IMR-90 (cell line): ENCODE data around the gene ALPP. TPM values are rescaled to one million over a fixed set of nuclear protein-coding genes. Genes with fewer than 3 reads are reported as not detected.
A peak's percentile ranks its signal among the peaks of the same experiment; 100 is the strongest.

Experiments
- ATAC-seq: fragments of 200-7000 bp; cut with Tn5 transposase; 2 replicates; pipeline ENCODE4 v1.9.1; 2020; ENCODE audit warnings: low read depth, mild to moderate bottlenecking, moderate library complexity
- BruUV-seq: library from RNA; stranded (reverse); fragments of 400-500 nt; replicated peaks from 2 replicates; lab custom pipeline; 2021; lab: Mats Ljungman, UMichigan
- CTCF ChIA-PET: fragments of 300-600 bp; formaldehyde crosslinking; extraction: SDS; loops from one replicate; lab custom pipeline; 2021; ENCODE audit warnings: antibody characterized with exemption; lab: Yijun Ruan, JAX
- POLR2A ChIA-PET: fragments of 300-600 bp; sonication (Branson Sonifier 250); formaldehyde crosslinking; loops from one replicate; lab custom pipeline; 2022; ENCODE audit warnings: antibody characterized with exemption; ENCODE audit not compliant: unreplicated experiment; lab: Charles Lee
- DNase-seq: peaks from one replicate; pipeline ENCODE4 v3.0.0; 2013
- H2AFZ ChIP-seq: replicated peaks from 2 replicates; pipeline ENCODE3; 2013; ENCODE audit warnings: low read length, mild to moderate bottlenecking; ENCODE audit not compliant: poor library complexity
- H2AK5ac ChIP-seq: 2 replicates; pipeline ENCODE4 v1.6.1; 2013; ENCODE audit warnings: low read depth, low read length, inconsistent platforms
- H2AK9ac ChIP-seq: replicated peaks from 2 replicates; pipeline ENCODE3; 2013; ENCODE audit warnings: mild to moderate bottlenecking, low read depth, low read length, moderate library complexity; ENCODE audit not compliant: poor library complexity
- H2BK120ac ChIP-seq: 2 replicates; pipeline ENCODE4 v1.6.1; 2013; ENCODE audit warnings: low read depth, low read length, inconsistent platforms
- H2BK15ac ChIP-seq: 3 replicates; pipeline ENCODE4 v1.6.1; 2013; ENCODE audit warnings: low read depth, low read length, inconsistent platforms
- H2BK20ac ChIP-seq: 2 replicates; pipeline ENCODE4 v1.6.1; 2013; ENCODE audit warnings: low read depth, mild to moderate bottlenecking, inconsistent platforms, low read length, moderate library complexity
- H2BK5ac ChIP-seq: 2 replicates; pipeline ENCODE4 v1.6.1; 2013; ENCODE audit warnings: mild to moderate bottlenecking, low read depth, low read length, inconsistent platforms; ENCODE audit not compliant: poor library complexity, severe bottlenecking
- H3K14ac ChIP-seq: replicated peaks from 2 replicates; pipeline ENCODE4 v1.6.1; 2013; ENCODE audit warnings: low read depth, low read length, inconsistent platforms
- H3K18ac ChIP-seq: 2 replicates; pipeline ENCODE4 v1.6.1; 2013; ENCODE audit warnings: low read depth, low read length, control low read depth
- H3K23ac ChIP-seq: 2 replicates; pipeline ENCODE4 v1.6.1; 2013; ENCODE audit warnings: low read depth, low read length, inconsistent platforms
- H3K27ac ChIP-seq: 2 replicates; pipeline ENCODE4 v1.5.1; 2013; ENCODE audit warnings: mild to moderate bottlenecking, control low read depth, low read length; ENCODE audit not compliant: insufficient read depth
- H3K27me3 ChIP-seq: 2 replicates; pipeline ENCODE4 v1.6.1; 2013; ENCODE audit warnings: low read length; ENCODE audit not compliant: control insufficient read depth, insufficient read depth
- H3K36me3 ChIP-seq: 2 replicates; pipeline ENCODE4 v1.6.1; 2013; ENCODE audit warnings: low read length, mixed read lengths; ENCODE audit not compliant: control insufficient read depth, insufficient read depth
- H3K4ac ChIP-seq: 2 replicates; pipeline ENCODE4 v1.6.1; 2013; ENCODE audit warnings: low read depth, low read length, inconsistent platforms
- H3K4me1 ChIP-seq: 2 replicates; pipeline ENCODE4 v1.6.1; 2013; ENCODE audit warnings: low read length, mixed read lengths; ENCODE audit not compliant: control insufficient read depth, insufficient read depth
- H3K4me2 ChIP-seq: 2 replicates; pipeline ENCODE4 v1.6.1; 2013; ENCODE audit warnings: low read depth, mild to moderate bottlenecking, control low read depth, low read length, moderate library complexity
- H3K4me3 ChIP-seq: 2 replicates; pipeline ENCODE4 v1.5.1; 2013; ENCODE audit warnings: low read depth, mild to moderate bottlenecking, control low read depth, low read length, moderate library complexity; ENCODE audit not compliant: insufficient read depth
- H3K56ac ChIP-seq: 2 replicates; pipeline ENCODE4 v1.6.1; 2013; ENCODE audit warnings: low read length, inconsistent platforms; ENCODE audit not compliant: insufficient read depth; ENCODE audit errors: extremely low read depth
- H3K79me1 ChIP-seq, 2 experiments: 2 replicates each; pipeline ENCODE4 v1.6.1; 2013; ENCODE audit warnings: low read length in 2 of 2, inconsistent platforms in 1 of 2, low read depth in 1 of 2
- H3K9ac ChIP-seq: 2 replicates; pipeline ENCODE4 v1.6.1; 2013; ENCODE audit warnings: low read depth, low read length, control low read depth
- H3K9me1 ChIP-seq: 2 replicates; pipeline ENCODE4 v1.6.1; 2013; ENCODE audit warnings: low read length, inconsistent platforms; ENCODE audit not compliant: insufficient read depth
- H3K9me3 ChIP-seq: 2 replicates; pipeline ENCODE4 v1.6.1; 2013; ENCODE audit warnings: low read length; ENCODE audit not compliant: control insufficient read depth, insufficient read depth
- H4K20me1 ChIP-seq: 2 replicates; pipeline ENCODE4 v1.6.1; 2013; ENCODE audit warnings: low read length, inconsistent platforms; ENCODE audit not compliant: insufficient read depth
- H4K5ac ChIP-seq: 2 replicates; pipeline ENCODE4 v1.6.1; 2013; ENCODE audit warnings: mild to moderate bottlenecking, low read depth, low read length, control low read depth
- H4K8ac ChIP-seq, 2 experiments: 2 replicates each; pipeline ENCODE4 v1.6.1; 2013; ENCODE audit warnings: low read depth in 2 of 2, low read length in 2 of 2, control low read depth in 1 of 2, inconsistent platforms in 1 of 2
- H4K91ac ChIP-seq: 2 replicates; pipeline ENCODE4 v1.6.1; 2013; ENCODE audit warnings: low read depth, low read length, inconsistent platforms; ENCODE audit not compliant: insufficient read depth
- MAFK ChIP-seq: IDR thresholded peaks from 2 replicates; pipeline ENCODE4 v1.6.1; 2012; ENCODE audit warnings: low read depth, low read length, improper control_type of control experiment
- NFE2L2 ChIP-seq: fragments of 150-350 bp; IDR thresholded peaks from 2 replicates; pipeline ENCODE4 v1.6.1; 2016; ENCODE audit warnings: low read depth, mild to moderate bottlenecking, low read length
- WGBS, 2 experiments: methylation state at CpG; one replicate each; pipeline versions ENCODE4 v1.1.5 to v1.1.7; 2013; ENCODE audit warnings: missing lambda C conversion rate in 2 of 2; ENCODE audit not compliant: insufficient read length in 1 of 2; ENCODE audit errors: extremely low coverage in 2 of 2; 5-methylcytosine and 5-hydroxymethylcytosine counted together
- dilution Hi-C: fragments of 300-500 bp; cut with HindIII; formaldehyde crosslinking; loops from one replicate; pipeline ENCODE4 v1.14.3; 2018; ENCODE audit warnings: low sequenced_read_pairs; ENCODE audit not compliant: unreplicated experiment
- in situ Hi-C: fragments of 300-500 bp; cut with MboI; formaldehyde crosslinking; loops from 3 replicates; pipeline ENCODE4 v1.14.3; 2019; ENCODE audit warnings: low sequenced_read_pairs, inconsistent platforms, mixed read lengths
- intact Hi-C: fragments of 100-400 bp; cut with micrococcal nuclease; formaldehyde crosslinking; loops from 2 replicates; pipeline ENCODE4 v1.10.0; 2022
- polyA plus RNA-seq, 3 experiments: library from polyadenylated mRNA; depleted of rRNA; stranded (reverse); fragments of >200 nt; gene quantifications; 2 replicates each; pipeline ENCODE4 v1.2.3, GENCODE V29; 2012; ENCODE audit warnings: low replicate concordance in 1 of 3
- total RNA-seq: library from RNA; depleted of rRNA; stranded (reverse); fragments of >200 nt; gene quantifications from 2 replicates; pipeline ENCODE4 v1.2.3, GENCODE V29; 2012

Gene ALPP
- total and polyA plus RNA-seq, 2 of the 4 experiments (the other 2 are of a cell fraction): not detected

DNA sequence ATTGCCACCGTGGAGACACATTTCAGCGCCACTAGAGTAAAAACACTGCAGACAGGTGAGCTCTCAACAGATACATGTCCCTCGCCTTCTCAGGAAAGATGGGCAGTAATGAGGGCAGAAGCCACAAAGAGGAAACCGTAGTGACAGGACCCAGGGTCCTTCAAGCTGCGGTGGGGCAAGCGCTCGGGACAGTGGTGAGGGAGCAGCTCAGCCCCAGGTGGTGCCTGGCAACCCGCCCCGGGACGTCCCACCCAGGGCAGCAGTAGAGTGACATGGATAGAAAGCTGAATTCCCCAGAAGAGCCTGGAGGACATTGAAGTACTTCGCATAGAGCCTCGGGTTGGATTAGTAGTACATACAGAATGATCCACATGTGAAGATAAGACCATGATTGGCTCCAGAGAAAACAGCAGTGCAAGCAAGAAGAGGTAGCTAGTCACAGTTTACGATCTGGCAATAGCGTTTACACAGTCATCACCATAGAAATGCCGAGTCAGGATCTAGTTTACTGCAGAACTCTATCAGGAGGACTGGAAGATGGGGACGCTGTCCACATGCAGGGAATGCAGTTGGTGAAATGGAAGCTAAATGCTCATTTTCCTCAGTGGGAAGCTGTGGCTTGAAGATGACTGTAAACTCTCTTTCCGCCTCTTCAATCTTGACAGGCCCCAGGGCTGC, 37.4 kb upstream of the ALPP start:
- Histone ChIP-seq H2AFZ (no peak overlapping the region), H3K4ac (no peak overlapping the region), H4K8ac (no peak overlapping the region), H2AK9ac (no peak overlapping the region), H2BK15ac (no peak overlapping the region), H4K91ac (no peak overlapping the region), H2AK5ac (no peak overlapping the region), H3K9me3 (no peaks in the 10 kb centered on the region), H3K4me1 (no peaks in the 10 kb centered on the region), H3K36me3 (no peaks in the 10 kb centered on the region), H4K20me1 (no peaks in the 10 kb centered on the region), H3K27me3 (peaks cover 2% of the 10 kb centered on the region; the same call in 1 of the 2 replicates), H2BK120ac (no peak overlapping the region), H3K23ac (no peak overlapping the region), H3K4me2 (no peak overlapping the region), H3K14ac (no peak overlapping the region), H3K27ac (no peak overlapping the region), H3K4me3 (no peak overlapping the region), H3K79me1 (no peaks in the 10 kb centered on the region), H2BK20ac (no peak overlapping the region), H2BK5ac (no peak overlapping the region), H3K18ac (no peak overlapping the region), H3K9me1 (no peaks in the 10 kb centered on the region), H3K9ac (no peak overlapping the region), H3K56ac (no peak overlapping the region), H4K5ac (no peak overlapping the region)
- in situ Hi-C loops: no loop called here
- no peak for DNase-seq
- TF ChIP-seq MAFK: peak; percentile 64
- TF ChIP-seq NFE2L2: no peak
- BruUV-seq: no TSS peak
- ATAC-seq: no peak
- POLR2A ChIA-PET: no interaction called here
- dilution Hi-C loops: no loop called here
- CTCF ChIA-PET: no interaction called here
- intact Hi-C loops: no loop called here
- WGBS, 2 experiments: 93% methylated on average over 5 of the region's 17 CpGs; no CpG with 5 or more reads in 1 of the 2 experiments
